Astrocyte of the cerebellum (primary cell): ENCODE measurements around the gene RPIA.
"Not testable (repeated sequence)": the region's sequence is repeated elsewhere in the genome, so short reads cannot be mapped to it uniquely, and the experiment has no call there.

Source experiments
- DNase-seq: peaks from one replicate; pipeline ENCODE4 v3.0.0-alpha.2; 2011; ENCODE audit warnings: low read depth
- H3K4me3 ChIP-seq: 2 replicates; pipeline ENCODE4 v1.5.1; 2011; ENCODE audit warnings: mild to moderate bottlenecking, low read depth, low read length, moderate library complexity
- in situ Hi-C: cut with HindIII; loops from 2 replicates; pipeline ENCODE4 v1.10.0; 2017; ENCODE audit warnings: low sequenced_read_pairs
- TF ChIP-seq, protein P1 (sequence below): IDR thresholded peaks from 2 replicates; pipeline ENCODE4 v1.5.1; 2012; ENCODE audit warnings: low read length, low read depth, moderate library complexity, mild to moderate bottlenecking; ENCODE audit errors: missing control alignments

The RPIA gene

DNA sequence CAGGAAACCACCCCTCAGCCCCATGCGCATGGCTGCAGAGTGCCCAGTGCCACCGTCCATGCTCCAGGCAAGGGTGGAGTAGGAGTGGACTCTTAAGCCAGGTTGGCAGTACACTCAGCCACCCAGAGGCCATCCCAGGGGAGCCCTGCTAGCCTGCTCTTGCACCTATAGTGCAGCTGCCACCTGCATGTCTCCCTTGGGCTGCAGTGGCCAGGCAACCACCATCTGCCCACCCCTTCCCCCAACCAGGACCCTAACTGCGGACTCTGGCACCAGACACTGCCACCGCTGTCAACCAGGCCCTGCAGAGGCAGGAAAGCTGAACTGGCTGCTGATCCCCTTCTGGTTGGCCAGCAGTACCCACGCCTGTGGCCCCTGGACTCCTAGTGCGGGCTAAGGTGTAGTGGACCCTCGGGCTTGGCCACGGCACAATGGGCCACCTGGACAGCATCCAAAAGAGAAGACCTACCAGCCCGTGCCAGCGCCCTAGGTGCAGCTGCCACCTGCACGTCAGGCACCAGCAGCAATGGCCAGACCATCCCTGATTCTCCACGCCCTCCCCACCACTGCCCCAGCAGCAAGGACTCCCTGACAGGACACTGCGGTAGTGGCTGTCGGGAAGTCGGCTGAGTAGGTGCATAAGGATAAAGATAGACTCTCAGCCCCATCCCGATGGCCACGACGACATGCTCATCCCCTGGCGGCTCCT, 72.8 kb downstream of the RPIA start:
- H3K4me3 ChIP-seq = no peak overlapping the region
- no peak for DNase-seq
- in situ Hi-C loops = no loop called here
- TF ChIP-seq, protein P1, sequence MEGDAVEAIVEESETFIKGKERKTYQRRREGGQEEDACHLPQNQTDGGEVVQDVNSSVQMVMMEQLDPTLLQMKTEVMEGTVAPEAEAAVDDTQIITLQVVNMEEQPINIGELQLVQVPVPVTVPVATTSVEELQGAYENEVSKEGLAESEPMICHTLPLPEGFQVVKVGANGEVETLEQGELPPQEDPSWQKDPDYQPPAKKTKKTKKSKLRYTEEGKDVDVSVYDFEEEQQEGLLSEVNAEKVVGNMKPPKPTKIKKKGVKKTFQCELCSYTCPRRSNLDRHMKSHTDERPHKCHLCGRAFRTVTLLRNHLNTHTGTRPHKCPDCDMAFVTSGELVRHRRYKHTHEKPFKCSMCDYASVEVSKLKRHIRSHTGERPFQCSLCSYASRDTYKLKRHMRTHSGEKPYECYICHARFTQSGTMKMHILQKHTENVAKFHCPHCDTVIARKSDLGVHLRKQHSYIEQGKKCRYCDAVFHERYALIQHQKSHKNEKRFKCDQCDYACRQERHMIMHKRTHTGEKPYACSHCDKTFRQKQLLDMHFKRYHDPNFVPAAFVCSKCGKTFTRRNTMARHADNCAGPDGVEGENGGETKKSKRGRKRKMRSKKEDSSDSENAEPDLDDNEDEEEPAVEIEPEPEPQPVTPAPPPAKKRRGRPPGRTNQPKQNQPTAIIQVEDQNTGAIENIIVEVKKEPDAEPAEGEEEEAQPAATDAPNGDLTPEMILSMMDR = no peak

DNA sequence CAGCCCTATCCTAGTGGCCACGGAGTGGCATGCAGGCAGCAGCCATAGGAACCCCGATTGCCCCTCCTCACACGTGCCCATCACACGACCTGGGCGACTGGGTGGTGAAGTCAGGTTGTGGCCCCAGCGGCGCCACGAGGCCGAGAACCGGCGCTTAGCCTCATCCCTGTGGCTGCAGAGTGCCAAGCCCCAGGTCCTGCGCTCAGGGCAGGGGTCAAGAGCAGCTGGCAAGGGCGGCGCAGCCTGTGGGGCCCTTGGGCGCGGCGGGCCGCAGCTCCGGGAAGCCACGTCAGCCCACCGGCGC, 73.3 kb downstream of the RPIA start:
- in situ Hi-C loops = no loop called here
- peak overlapping the region; percentile 45 for H3K4me3 ChIP-seq
- no peak for DNase-seq
- TF ChIP-seq, protein P1 = no peak

DNA sequence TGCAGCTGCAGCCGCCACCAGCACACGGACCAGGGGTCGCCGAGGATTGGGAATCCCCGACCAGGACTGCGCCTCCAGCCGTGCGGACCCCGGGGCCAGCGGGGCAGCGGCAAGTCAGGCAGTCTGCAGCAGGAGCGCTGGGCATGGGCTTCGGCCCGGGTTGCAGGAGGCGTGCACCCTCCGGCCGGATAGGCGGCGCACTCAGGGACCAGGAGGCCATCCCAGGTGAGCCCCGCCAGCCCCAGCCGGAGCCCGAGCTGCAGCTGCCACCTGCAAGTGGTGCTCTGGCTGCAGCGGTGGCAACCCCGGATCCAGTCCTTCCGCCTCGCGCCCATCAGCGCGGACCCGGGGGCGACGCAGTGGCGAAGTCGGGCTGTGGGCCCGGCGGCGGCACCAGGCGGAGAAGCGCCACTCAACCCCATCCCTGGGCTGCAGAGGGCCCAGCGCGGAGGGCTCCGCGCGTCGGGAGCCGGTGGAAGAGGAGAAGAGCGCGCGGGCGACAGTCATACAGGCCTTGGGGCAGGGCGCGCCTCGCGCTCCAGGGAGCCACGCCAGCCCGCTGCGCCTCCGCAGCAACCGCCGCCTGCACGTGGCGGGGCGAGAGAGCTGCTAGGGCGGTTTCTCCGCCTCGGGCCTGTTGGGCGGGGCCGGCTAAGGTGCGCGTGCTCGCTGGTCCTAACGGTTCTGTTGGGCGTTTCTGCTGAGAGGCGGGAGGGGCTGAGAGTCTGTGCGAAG, 73.8 kb downstream of the RPIA start:
- in situ Hi-C loops = no loop called here
- DNase-seq = no peak
- H3K4me3 ChIP-seq = peak overlapping the region; percentile 45
- TF ChIP-seq, protein P1 = no peak

DNA sequence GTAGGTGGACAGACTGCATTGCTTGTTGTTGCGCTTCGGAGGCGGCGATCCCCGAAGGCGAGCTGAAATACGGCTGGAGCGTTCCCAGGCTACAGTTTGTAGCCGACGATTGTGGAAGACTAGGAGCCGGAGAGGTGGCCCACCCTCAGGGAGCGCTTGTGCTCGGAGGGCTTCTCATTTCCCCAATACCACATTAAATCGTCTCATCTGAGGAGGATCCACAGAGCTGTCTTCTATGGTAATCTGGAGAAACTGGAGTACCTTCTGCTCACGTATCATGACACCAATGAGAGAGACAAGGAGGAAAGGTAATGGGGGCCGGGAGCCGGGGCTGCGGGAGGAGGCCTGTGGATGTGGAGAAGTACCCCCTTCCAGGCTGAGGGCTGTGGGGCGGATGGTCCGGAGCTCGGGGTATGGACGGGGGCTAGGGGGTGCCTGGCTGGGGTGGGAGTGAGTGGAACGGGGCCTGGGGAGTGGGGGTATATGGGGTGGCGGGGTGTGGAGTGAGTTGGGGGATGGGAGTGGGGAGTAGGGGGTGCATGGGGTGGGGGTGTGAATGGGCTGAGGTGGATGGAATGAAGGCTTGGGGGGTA, 74.5 kb downstream of the RPIA start:
- in situ Hi-C loops, DNase-seq: not testable (repeated sequence)
- H3K4me3 ChIP-seq = peak overlapping the region; percentile 45

DNA sequence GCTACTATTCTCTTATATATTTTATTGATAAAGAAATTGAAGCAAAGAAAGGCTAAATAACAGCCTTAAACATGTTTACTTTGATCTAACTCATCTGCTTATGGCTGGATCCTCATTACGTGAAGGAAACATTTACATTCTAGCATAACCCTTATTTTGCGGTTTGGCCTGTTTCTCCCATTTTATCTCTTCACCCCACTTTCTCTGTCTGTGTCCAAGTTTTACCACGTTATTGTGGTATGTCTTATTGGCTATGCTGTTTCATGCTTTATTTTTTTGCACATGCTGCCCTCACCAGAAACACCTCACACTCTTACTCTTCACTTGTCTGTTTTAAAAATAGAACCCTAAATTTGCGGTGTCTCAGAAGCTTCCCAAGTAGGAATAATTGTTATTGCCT, 78.5 kb downstream of the RPIA start:
- in situ Hi-C loops = no loop called here
- H3K4me3 ChIP-seq = no peak overlapping the region
- DNase-seq = no peak
- TF ChIP-seq, protein P1 = no peak

DNA sequence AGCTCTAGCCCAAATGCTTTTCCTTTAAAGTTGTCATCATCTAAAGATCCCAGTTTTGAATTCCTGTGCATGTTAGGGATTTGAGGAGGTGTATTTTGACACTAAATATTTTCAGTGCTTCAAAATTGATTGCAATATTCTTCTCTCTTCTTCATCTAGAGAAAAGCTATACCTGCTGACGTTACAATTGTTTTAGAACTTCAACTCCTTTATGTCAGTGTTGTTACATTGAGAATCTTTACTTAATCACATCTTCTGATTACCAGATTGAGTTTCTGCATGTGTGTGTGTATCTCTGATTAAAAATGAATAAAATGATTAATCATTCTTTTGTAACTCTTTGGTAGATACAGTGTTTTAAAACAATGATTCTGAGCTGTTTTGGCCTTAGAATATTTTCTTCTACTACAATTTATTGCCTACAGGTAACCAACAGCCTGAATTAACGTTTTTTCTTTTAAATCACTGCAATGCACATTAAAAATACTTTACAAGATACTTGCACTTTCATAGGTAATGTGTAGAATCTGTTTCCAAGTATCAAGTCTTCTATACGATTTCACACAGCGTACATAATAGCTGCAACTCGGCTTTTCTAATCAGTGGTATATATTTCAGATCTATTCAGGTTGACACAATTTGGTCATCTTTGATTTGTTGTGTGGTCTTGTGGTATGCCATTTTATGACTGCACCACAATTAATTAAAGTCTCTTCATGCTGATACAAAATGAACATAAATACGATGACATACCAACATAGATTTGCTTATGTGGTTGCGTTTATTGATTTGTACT, 82.0 kb downstream of the RPIA start:
- in situ Hi-C loops, H3K4me3 ChIP-seq: not testable (repeated sequence)

DNA sequence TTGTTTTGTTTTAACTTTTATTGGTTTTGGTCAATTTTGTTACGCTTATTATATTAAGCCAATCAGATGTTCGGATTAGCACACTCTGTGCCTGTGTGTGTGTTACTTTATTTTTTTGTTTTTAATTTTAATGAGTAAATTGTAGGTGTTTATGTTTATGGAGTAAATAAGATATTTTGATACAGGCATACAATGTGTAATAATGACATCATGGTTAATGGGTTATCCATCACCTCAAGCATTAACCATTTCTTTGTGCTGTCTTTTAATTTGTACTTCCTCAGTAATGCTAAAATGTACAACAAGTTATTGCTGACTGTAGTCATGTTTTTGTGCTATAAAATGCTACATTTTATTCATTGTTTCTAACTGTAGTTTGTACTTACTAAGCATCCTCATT, 97.7 kb downstream of the RPIA start:
- H3K4me3 ChIP-seq, DNase-seq, in situ Hi-C loops: not testable (repeated sequence)

More for the DNA sequence above, 82.0 kb downstream of the RPIA start:
- DNase-seq = not testable (repeated sequence)

DNA sequence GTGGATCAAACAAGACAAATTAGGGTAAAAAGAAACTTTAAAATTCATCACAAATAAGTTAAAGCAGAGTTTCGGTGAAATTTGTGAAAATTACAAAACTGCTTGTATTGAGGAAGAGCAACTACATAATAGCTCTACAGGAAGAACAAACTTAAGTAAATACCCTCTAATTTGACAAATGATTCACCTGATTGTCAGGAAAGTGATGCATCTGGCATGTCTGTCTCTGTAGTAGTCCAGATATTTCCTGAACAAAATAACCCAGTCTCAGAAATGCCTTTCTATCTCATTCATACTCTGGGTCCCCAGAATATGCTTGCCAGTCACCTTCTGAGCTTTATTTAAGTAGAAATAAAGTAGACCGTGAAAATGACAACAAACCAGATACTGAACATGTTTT, 104.5 kb downstream of the RPIA start:
- H3K4me3 ChIP-seq, DNase-seq, in situ Hi-C loops: not testable (repeated sequence)

DNA sequence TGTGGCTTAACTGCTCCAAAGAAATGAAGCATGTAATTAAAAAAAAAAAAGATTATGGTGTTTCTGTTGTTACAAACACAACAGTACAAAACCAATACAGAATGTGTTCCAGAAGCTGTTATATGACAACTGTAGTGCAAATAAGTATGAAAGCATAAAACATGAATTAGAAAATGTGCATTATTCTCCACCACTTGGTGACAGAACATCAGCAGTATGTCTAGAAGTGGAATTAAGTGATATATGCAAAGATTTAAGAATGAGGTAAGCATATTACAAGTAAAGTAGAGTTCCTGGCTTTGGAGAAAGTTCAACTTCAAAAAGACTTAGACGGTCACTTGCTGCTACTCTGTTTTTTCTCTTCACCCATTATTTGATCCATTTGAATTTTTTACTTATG, 105.0 kb downstream of the RPIA start:
- in situ Hi-C loops, DNase-seq, H3K4me3 ChIP-seq: not testable (repeated sequence)

DNA sequence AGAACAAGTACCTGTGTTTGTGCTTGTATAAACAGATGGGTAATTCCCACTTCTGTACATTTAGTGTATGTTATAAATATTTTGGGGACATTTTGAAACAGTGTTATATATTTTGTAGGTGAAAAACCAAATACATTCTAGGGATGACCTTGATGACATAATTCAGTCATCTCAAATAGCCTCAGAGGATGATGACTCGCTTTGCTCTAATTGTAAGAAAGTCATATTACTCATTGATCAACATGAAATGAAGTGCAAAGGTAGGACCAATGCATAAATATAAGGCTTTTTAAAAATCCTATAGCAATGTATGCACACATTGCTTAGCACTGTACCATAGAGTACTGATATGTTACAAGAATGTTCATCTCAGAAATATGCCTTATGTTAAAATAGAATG, 105.7 kb downstream of the RPIA start:
- in situ Hi-C loops, DNase-seq: not testable (repeated sequence)

More for the DNA sequence above, 105.7 kb downstream of the RPIA start:
- not testable (repeated sequence) for H3K4me3 ChIP-seq
